Activated naive CD8-positive, alpha-beta T cell treated with anti-CD3 and anti-CD28 coated beads, Interleukin-2, amount 50 U/mL, for 24 hours (primary cell): ENCODE data around the gene HMGCL.
"Not testable (repeated sequence)": the region's sequence is repeated elsewhere in the genome, so short reads cannot be mapped to it uniquely, and the experiment has no call there.

ENCODE experiments used
- ATAC-seq: fragments of 150-1000 bp; cut with Tn5 transposase; one replicate; pipeline ENCODE4 v1.10.0; 2021
- DNase-seq: peaks from one replicate; pipeline ENCODE4 v3.0.0; 2021
- H3K27ac Mint-ChIP-seq: one replicate; pipeline ENCODE4 v1.8.0; 2021; ENCODE audit warnings: mild to moderate bottlenecking, mixed read lengths
- H3K27me3 Mint-ChIP-seq: one replicate; pipeline ENCODE4 v1.8.0; 2021; ENCODE audit warnings: mixed read lengths
- H3K36me3 Mint-ChIP-seq: one replicate; pipeline ENCODE4 v1.8.0; 2021; ENCODE audit warnings: low read depth, mixed read lengths
- H3K4me1 Mint-ChIP-seq: one replicate; pipeline ENCODE4 v1.8.0; 2021; ENCODE audit warnings: mixed read lengths
- H3K4me3 Mint-ChIP-seq: one replicate; pipeline ENCODE4 v1.8.0; 2021; ENCODE audit warnings: mild to moderate bottlenecking, moderate library complexity, mixed read lengths
- H3K9me3 Mint-ChIP-seq: one replicate; pipeline ENCODE4 v1.8.0; 2021; ENCODE audit warnings: mixed read lengths

The HMGCL gene

DNA sequence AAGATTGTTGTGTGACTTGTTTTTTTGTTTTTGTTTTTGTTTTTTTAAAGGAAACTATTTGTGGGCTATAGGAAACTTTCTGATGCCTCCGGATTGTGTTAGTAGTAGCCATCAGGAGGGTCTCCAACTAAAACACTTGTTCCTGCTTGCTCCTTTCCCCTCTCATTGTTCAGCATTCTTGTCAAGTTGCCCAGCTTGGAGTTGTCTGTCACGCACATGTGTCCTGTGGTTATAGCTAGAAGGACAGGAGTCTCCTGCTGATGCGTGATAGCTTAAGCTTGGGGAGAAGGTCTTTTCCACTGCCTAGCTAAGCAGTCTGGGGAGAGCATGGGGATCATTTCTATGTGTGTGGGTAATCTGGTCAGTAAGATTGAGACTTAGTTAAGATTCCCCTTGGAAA is 37.5 kb downstream of the HMGCL start:
- no peak overlapping the region for H3K27ac Mint-ChIP-seq
- ATAC-seq: no peak
- no peaks in the 10 kb centered on the region for H3K27me3 Mint-ChIP-seq
- H3K4me1 Mint-ChIP-seq: peaks cover 19% of the 10 kb centered on the region
- H3K9me3 Mint-ChIP-seq: no peaks in the 10 kb centered on the region
- peaks cover 39% of the 10 kb centered on the region for H3K36me3 Mint-ChIP-seq
- no peak overlapping the region for H3K4me3 Mint-ChIP-seq
- DNase-seq: no peak

DNA sequence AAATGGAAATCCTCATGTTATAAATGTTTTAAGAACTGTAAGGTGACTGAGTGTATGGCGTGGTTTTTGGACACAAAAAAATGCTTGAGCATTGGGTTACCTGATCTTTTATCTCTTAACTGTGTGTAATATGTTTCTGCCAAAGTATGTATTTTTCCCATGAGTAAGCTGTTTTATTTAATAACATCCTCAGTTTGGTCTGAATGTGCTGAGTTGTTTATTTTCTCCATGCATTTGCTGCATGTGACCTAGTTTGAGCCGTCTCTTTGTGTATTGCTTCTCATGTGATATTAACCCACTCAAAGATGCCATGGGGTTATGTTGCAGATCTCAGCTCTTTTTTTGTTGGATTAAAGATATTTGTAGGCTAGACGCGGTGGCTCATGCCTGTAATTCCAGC is 40.4 kb downstream of the HMGCL start:
- Mint-ChIP-seq H3K4me1 (peaks cover 10% of the 10 kb centered on the region), H3K4me3 (no peak overlapping the region), H3K36me3 (peaks cover 51% of the 10 kb centered on the region), H3K27ac (no peak overlapping the region), H3K9me3 (no peaks in the 10 kb centered on the region), H3K27me3 (no peaks in the 10 kb centered on the region)
- no peak for DNase-seq
- no peak for ATAC-seq

DNA sequence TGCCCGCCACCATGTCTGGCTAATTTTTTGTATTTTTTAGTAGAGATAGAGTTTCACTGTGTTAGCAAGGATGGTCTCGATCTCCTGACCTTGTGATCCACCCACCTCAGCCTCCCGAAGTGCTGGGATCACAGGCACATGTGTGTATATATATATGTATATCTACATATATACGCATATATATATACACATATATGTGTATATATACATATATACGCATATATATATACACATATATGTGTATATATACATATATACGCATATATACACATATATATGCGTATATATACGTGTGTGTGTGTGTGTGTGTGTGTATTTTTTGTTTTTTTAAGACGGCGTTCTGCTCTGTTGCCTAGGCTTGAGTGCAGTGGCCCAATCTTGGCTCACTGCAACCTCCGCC is 42.1 kb downstream of the HMGCL start:
- H3K27ac Mint-ChIP-seq, ATAC-seq, DNase-seq, H3K27me3 Mint-ChIP-seq, H3K9me3 Mint-ChIP-seq, H3K4me3 Mint-ChIP-seq: not testable (repeated sequence)
- H3K36me3 Mint-ChIP-seq: peaks cover 57% of the 10 kb centered on the region
- peaks cover 18% of the 10 kb centered on the region for H3K4me1 Mint-ChIP-seq

DNA sequence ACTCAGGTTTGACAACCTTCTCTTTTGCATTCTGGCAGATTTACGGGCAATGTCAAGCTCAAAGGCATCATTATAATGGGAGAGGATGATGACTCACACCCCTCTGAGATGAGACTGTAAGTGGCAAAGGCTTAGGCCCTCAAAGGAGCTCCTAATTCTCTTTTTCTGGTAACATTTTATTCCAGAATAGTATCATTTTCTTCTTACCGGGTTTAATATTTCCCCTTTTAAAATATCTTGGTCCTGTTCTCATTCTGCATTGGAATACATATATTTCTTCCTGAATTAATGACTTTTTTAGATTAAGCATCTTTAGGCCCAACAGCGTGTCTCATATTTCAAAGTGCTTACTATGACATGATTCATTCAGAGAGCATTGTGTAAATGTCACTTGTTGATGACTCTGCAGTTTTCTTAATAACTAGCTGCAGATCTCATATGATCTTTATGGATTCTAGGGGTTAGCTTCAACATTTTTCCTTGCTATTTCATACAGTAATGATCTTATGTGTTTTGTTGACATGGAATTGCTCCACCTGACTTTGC is 45.3 kb downstream of the HMGCL start:
- Mint-ChIP-seq H3K27me3 (no peaks in the 10 kb centered on the region), H3K4me3 (peak overlapping the region; percentile 95), H3K9me3 (no peaks in the 10 kb centered on the region), H3K4me1 (peaks cover 39% of the 10 kb centered on the region), H3K27ac (peak overlapping the region; percentile 88), H3K36me3 (peaks cover 28% of the 10 kb centered on the region)
- ATAC-seq (no peak), DNase-seq (no peak)

DNA sequence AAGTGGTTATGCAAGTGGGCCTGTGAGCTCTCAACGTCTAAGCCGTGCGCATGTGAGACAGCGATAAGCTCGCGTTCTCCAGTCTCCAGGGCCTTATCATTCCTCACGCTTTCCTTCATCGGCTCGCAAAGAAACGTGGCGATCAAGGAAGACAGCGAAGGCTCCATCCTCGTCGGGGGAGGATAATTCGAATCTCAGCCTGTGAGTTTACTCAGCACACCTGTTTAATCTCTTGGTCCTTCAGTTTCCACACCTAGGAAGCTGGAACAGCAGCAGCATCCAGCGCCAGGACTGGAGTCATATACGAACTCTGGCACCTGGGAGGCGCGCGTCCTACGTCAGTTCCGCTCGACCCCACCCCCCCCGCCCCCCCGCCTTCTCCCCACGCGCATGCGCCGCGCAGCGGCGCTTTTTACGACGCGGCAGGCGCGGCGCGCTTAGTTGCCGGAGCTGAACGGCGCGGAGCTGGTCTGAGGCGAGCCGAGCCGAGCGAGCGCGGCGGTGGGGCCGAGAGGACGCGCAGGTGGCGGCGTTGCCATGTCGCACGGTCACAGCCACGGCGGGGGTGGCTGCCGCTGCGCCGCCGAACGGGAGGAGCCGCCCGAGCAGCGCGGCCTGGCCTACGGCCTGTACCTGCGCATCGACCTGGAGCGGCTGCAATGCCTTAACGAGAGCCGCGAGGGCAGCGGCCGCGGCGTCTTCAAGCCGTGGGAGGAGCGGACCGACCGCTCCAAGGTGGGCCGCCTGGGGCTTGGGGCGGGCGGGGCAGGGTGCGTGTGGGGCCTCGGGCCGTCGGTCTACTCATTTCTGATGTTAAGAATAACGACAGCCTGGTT is 47.0 kb downstream of the HMGCL start, which contains the start of gene PITHD1:
Gene PITHD1 (plus strand): TSS at position 440 of the 836 bp plus-strand sequence. CDS start 98 bp downstream, at position 538.
- Mint-ChIP-seq H3K27me3 (no peaks in the 10 kb centered on the region), H3K36me3 (peaks cover 20% of the 10 kb centered on the region), H3K4me3 (peak within 1 kb of the TSS; percentile 95), H3K4me1 (peaks cover 50% of the 10 kb centered on the region), H3K27ac (peak within 1 kb of the TSS; percentile 92), H3K9me3 (no peaks in the 10 kb centered on the region)
- DNase-seq: peak; percentile 83
- ATAC-seq: peak; percentile 82

DNA sequence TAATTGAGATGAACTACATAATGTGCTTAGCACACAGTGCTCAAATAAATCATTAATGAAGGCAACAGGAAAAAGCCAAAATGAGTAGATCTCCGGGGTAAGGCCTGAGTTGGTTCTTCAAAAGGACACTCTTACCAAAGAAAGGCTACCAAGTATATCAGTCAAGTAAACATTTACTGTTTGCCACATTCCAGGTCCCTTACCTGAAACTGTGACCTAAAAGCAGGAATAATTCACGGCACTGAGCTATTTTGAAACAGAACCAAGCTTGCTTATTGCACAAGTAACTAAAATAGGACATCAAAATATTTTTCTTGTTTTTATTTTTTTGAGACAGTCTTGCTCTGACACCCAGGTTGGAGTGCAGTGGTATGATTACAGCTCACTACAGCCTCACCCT is 49.0 kb downstream of the HMGCL start:
- DNase-seq: no peak
- ATAC-seq: no peak
- no peak overlapping the region for H3K27ac Mint-ChIP-seq
- peak overlapping the region; percentile 95 for H3K4me3 Mint-ChIP-seq
- peaks cover 47% of the 10 kb centered on the region for H3K4me1 Mint-ChIP-seq
- H3K36me3 Mint-ChIP-seq: peaks cover 13% of the 10 kb centered on the region
- no peaks in the 10 kb centered on the region for H3K27me3 Mint-ChIP-seq
- H3K9me3 Mint-ChIP-seq: no peaks in the 10 kb centered on the region

DNA sequence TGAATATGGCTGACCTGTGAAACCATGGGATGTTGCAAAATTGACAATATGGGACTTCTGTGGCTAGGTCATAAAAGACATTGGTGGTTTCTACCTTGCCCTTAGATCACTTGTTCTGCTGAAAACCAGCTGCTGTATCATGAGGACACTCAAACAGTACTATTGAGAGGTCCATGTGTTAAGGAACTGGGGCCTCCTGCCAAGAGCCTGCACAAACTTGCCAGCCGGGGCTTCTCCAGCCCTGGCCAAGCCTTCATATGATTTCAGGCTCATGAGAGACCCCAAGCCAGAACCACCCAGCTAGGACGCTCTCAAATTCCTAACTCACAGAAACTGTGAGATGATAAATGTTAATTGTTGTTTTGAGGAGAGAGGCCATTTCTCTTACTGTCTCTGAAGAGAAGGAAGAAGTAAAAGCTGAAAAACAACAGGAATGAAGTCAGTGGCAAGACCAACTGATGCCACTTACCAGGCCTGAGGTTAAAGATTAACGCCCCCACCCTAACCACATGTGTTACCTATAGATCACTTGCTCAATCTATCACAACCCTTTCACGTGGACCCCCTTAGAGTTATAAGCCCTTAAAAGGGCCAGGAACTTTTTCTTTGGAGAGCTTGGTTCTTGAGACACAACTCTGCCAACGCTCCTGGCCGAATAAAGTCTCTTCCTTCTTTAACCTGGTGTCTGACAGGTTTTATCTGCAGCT is 50.9 kb downstream of the HMGCL start:
- H3K4me3 Mint-ChIP-seq: no peak overlapping the region
- no peaks in the 10 kb centered on the region for H3K27me3 Mint-ChIP-seq
- no peaks in the 10 kb centered on the region for H3K9me3 Mint-ChIP-seq
- ATAC-seq (no peak), DNase-seq (no peak)
- H3K27ac Mint-ChIP-seq: no peak overlapping the region
- H3K4me1 Mint-ChIP-seq: peaks cover 36% of the 10 kb centered on the region
- H3K36me3 Mint-ChIP-seq: peaks cover 2% of the 10 kb centered on the region

DNA sequence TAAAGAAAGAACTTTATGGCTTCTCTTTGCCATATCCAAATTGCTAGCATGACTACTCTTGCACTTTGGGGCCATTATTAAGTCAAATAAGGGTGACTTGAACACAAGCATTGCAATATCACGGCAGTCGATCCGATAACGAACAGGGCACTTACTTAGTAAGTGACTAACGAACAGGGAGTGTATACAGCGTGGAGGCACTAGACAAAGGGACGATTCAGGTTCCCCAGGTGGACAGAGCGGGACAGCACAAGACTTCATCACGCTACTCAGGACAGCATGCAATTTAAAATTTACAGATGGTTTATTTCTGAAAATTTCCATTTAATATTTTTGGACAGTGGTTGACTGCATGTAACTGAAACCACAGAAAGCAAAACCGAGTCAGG is 52.4 kb downstream of the HMGCL start:
- no peak overlapping the region for H3K27ac Mint-ChIP-seq
- no peaks in the 10 kb centered on the region for H3K9me3 Mint-ChIP-seq

DNA sequence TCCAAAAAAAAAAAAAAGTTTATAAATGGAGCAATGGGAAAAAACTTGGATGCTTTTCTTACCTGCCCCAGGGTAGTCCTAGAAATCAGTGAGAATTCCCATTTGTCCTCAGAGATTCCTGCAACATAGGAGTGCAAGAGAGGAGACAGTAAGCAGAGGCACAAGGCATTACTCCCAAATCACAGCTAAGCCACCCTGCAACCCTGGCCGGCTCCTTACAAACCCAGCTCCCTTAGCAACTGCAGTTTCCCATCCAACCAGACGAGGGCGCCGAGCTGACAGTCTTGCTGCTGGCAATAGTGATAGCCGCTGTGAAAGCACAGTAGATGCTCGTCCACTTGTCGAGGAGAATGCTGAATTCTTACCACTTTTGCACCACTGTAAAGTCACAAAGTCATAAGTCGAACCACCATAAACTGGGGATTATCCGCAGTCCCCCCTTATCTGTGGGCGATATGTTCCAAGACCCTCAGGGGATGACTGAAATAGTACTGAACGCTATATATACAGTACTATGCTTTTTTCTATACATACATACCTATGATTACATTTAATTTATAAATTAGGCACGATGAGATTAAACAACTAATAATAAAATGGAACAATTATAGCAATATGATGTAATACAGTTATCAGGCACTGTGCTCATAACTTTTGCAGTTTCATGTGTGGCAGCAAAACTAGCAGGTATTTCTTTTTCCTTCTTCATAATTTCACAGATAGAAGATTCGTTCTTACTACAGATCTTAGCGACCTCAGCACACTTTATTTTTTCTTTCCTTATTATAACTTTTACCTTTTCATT is 53.0 kb downstream of the HMGCL start:
- Mint-ChIP-seq H3K4me1 (peaks cover 26% of the 10 kb centered on the region), H3K27ac (no peak overlapping the region), H3K27me3 (no peaks in the 10 kb centered on the region), H3K36me3 (no peaks in the 10 kb centered on the region), H3K9me3 (no peaks in the 10 kb centered on the region), H3K4me3 (no peak overlapping the region)
- peak; percentile 86 for ATAC-seq
- peak; percentile 90 for DNase-seq

More for the DNA sequence above, 52.4 kb downstream of the HMGCL start:
- H3K4me3 Mint-ChIP-seq: no peak overlapping the region
- H3K27me3 Mint-ChIP-seq: no peaks in the 10 kb centered on the region
- DNase-seq (no peak), ATAC-seq (no peak)
- peaks cover 30% of the 10 kb centered on the region for H3K4me1 Mint-ChIP-seq
- no peaks in the 10 kb centered on the region for H3K36me3 Mint-ChIP-seq

DNA sequence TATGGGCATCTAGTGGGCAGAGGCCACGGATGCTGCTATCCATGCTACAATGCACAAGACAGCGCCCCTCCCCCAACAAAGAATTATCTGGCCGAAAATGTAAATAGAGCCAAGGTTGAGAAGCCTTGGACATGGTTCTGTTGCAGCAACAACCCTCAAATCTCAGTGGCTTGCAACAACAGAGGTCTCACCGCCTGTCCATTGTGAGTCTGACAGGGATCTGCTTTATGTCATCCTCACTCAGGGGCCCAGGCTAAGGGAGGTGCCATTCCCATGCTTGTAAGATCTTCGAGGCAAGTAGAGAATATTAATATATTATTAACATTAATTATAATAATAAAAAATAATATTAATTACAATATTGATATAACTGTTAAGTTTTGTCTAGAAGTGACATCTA is 56.5 kb downstream of the HMGCL start:
- H3K27me3 Mint-ChIP-seq: no peaks in the 10 kb centered on the region
- no peak overlapping the region for H3K27ac Mint-ChIP-seq
- no peak for ATAC-seq
- H3K4me1 Mint-ChIP-seq: peaks cover 3% of the 10 kb centered on the region
- DNase-seq: no peak
- no peaks in the 10 kb centered on the region for H3K9me3 Mint-ChIP-seq
- H3K4me3 Mint-ChIP-seq: no peak overlapping the region
- H3K36me3 Mint-ChIP-seq: peaks cover 2% of the 10 kb centered on the region

DNA sequence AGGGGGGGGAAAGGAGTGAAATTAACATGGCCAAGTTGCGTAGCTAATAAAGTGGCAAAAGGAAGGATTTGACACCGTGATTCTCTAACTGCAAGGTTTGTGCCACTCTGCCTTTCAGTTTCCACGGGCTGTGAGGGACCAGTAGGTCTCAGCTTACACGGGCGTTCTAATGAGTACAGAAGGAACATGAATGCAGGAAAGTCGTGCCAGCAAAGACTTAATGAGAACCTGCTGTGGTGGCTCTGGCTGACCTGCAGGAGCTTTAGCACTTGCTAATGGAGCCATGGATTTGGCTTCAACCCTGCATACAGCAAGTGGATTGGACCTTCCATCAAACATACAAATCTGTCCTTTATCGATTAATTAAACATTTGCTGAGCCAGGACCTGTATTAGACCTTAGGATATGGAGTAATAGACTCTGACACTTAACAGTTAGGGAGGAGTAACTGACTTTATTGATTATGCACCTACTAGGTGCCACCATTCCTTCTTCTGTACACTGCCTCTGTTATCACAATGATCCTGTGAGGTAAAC is 62.1 kb downstream of the HMGCL start:
- Mint-ChIP-seq H3K27ac (no peak overlapping the region), H3K27me3 (no peaks in the 10 kb centered on the region), H3K36me3 (peaks cover 34% of the 10 kb centered on the region), H3K9me3 (no peaks in the 10 kb centered on the region), H3K4me3 (no peak overlapping the region), H3K4me1 (no peaks in the 10 kb centered on the region)
- DNase-seq (no peak), ATAC-seq (no peak)

DNA sequence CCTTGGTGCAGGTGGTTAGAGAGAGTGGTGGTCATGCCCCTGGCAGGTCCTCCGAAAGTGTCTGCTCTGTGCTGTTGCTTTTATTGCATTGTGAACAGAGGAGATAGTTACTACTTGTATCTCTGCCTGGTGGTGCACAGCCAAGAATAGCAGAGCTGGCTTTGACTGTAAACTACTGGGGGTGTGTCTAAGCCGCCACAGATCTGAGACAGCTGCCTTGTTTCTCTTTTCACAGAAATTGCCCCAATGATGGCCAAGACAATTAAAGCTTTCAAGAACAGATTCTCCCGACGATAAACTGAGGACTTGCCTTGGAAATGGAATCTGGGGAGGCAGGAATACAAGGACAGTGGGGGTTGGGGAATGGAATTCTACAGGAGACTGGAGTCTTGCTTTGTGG is 66.0 kb downstream of the HMGCL start:
- peaks cover 61% of the 10 kb centered on the region for H3K36me3 Mint-ChIP-seq
- H3K9me3 Mint-ChIP-seq: no peaks in the 10 kb centered on the region
- no peak for ATAC-seq
- DNase-seq: no peak
- no peak overlapping the region for H3K27ac Mint-ChIP-seq
- no peaks in the 10 kb centered on the region for H3K27me3 Mint-ChIP-seq
- no peak overlapping the region for H3K4me3 Mint-ChIP-seq
- no peaks in the 10 kb centered on the region for H3K4me1 Mint-ChIP-seq

DNA sequence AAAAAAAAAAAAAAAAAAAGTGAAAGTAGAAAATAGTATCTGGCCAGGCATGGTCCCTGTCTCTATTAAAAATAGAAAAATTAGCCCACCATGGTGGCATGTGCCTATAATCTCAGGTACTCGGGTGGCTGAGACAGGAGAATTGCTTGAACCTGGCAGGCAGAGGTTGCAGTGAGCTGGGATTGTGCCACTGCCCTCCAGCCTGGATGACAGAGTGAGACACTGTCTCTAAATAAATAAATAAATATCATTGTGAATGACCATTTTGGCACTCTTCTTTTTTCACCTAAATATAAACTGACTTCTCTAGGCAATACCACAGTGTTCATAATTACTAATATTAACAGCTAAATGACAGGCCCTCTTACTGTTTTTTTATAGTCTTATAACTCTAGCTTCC is 67.4 kb downstream of the HMGCL start:
- Mint-ChIP-seq H3K4me1 (no peaks in the 10 kb centered on the region), H3K36me3 (peaks cover 71% of the 10 kb centered on the region), H3K27ac (no peak overlapping the region), H3K9me3 (no peaks in the 10 kb centered on the region), H3K4me3 (no peak overlapping the region), H3K27me3 (no peaks in the 10 kb centered on the region)
- ATAC-seq (no peak), DNase-seq (no peak)

DNA sequence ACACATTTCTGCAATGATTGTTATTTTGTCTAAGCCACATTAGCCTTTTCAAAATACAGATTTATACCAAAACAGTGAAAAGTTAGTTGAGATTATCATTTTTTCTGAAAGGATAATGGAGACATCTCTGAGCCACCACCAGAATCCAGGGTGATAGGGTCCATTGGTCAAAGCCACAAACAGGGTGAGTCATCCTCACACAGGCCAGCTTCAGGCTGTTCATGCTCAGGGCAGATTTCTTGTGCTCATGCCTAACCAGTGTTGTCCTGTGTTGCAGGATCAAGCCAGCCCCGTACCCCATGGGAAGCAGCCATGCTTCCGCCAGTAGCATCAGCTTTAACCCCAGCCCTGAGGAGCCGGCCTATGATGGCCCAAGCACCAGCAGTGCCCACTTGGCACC is 68.6 kb downstream of the HMGCL start:
- DNase-seq (no peak), ATAC-seq (no peak)
- H3K4me3 Mint-ChIP-seq: no peak overlapping the region
- no peak overlapping the region for H3K27ac Mint-ChIP-seq
- peaks cover 69% of the 10 kb centered on the region for H3K36me3 Mint-ChIP-seq
- no peaks in the 10 kb centered on the region for H3K9me3 Mint-ChIP-seq
- H3K4me1 Mint-ChIP-seq: no peaks in the 10 kb centered on the region
- H3K27me3 Mint-ChIP-seq: no peaks in the 10 kb centered on the region
